Activated T-cell treated with anti-CD3 and anti-CD28 coated beads, Interleukin-2, amount 50 U/mL, for 24 hours (primary cell): ENCODE results near the gene THEM5.
A peak's percentile ranks its signal among the peaks of the same experiment; 100 is the strongest.

Source experiments
- DNase-seq: peaks from one replicate; pipeline ENCODE4 v3.0.0-alpha.2; 2020
- H3K27ac Mint-ChIP-seq: 2 replicates; pipeline ENCODE4 v1.8.0; 2020; ENCODE audit warnings: mild to moderate bottlenecking, mixed read lengths
- H3K27me3 Mint-ChIP-seq: 2 replicates; pipeline ENCODE4 v1.8.0; 2020; ENCODE audit warnings: mixed read lengths
- H3K36me3 Mint-ChIP-seq: 2 replicates; pipeline ENCODE4 v1.8.0; 2020; ENCODE audit warnings: low read depth, mixed read lengths
- H3K4me1 Mint-ChIP-seq: 2 replicates; pipeline ENCODE4 v1.8.0; 2020; ENCODE audit warnings: low read depth, mixed read lengths
- H3K4me3 Mint-ChIP-seq: 2 replicates; pipeline ENCODE4 v1.8.0; 2020; ENCODE audit warnings: mild to moderate bottlenecking, moderate library complexity, mixed read lengths
- H3K9me3 Mint-ChIP-seq: 2 replicates; pipeline ENCODE4 v1.8.0; 2020; ENCODE audit warnings: mixed read lengths

Gene THEM5

GRCh38 chr1:151828921-151829320 lies 24.6 kb downstream of the THEM5 start:
- Mint-ChIP-seq H3K36me3 (no peaks in the 10 kb centered on the region), H3K4me1 (peaks cover 80% of the 10 kb centered on the region), H3K4me3 (peak overlapping the region; percentile 23), H3K27me3 (no peaks in the 10 kb centered on the region), H3K27ac (peak overlapping the region; percentile 53), H3K9me3 (no peaks in the 10 kb centered on the region)
- DNase-seq: no peak

GRCh38 chr1:151827853-151828252 lies 25.7 kb downstream of the THEM5 start:
- H3K27ac Mint-ChIP-seq: peak overlapping the region; percentile 69
- H3K27me3 Mint-ChIP-seq: no peaks in the 10 kb centered on the region
- no peaks in the 10 kb centered on the region for H3K9me3 Mint-ChIP-seq
- H3K36me3 Mint-ChIP-seq: no peaks in the 10 kb centered on the region
- H3K4me3 Mint-ChIP-seq: peak overlapping the region; percentile 34
- peaks cover 77% of the 10 kb centered on the region for H3K4me1 Mint-ChIP-seq
- no peak for DNase-seq

- Mint-ChIP-seq H3K4me3 (peak overlapping the region; percentile 69), H3K4me1 (peaks cover 81% of the 10 kb centered on the region), H3K9me3 (no peaks in the 10 kb centered on the region), H3K27me3 (no peaks in the 10 kb centered on the region), H3K27ac (peak overlapping the region; percentile 76), H3K36me3 (no peaks in the 10 kb centered on the region)
- peak; percentile 62 for DNase-seq
These were observed 27.5 kb downstream of the THEM5 start for GRCh38 chr1:151825751-151826660.

- peak overlapping the region; percentile 54 for H3K27ac Mint-ChIP-seq
- H3K27me3 Mint-ChIP-seq: no peaks in the 10 kb centered on the region
- H3K9me3 Mint-ChIP-seq: no peaks in the 10 kb centered on the region
- peak overlapping the region; percentile 69 for H3K4me3 Mint-ChIP-seq
- no peaks in the 10 kb centered on the region for H3K36me3 Mint-ChIP-seq
- H3K4me1 Mint-ChIP-seq: peaks cover 82% of the 10 kb centered on the region
- no peak for DNase-seq
These were observed 28.3 kb downstream of the THEM5 start for GRCh38 chr1:151825204-151825603.

DNA sequence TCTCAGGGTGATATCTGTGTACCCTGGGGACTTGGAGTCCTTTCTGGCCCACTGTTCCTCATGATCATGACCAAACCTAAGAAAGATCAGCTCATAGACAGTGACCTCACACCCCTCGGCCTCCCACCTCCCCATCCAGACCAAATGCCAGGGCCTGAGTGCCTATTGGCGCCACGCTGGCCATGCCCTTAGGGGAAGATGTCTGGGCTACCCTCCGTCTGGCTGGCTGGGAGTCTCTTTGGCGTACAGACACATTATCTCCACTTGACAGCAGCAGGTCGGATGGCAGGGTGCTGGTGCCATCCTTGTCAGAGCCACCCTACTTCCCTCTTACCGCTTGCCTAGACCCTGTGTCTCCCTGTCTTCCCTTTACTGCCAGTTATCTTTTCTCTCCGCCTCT lies 30.3 kb downstream of the THEM5 start:
- peaks cover 73% of the 10 kb centered on the region for H3K4me1 Mint-ChIP-seq
- no peaks in the 10 kb centered on the region for H3K36me3 Mint-ChIP-seq
- peak overlapping the region; percentile 4 for H3K27ac Mint-ChIP-seq

GRCh38 chr1:151822404-151822803 lies 31.1 kb downstream of the THEM5 start:
- H3K4me3 Mint-ChIP-seq: peak overlapping the region; percentile 69
- peak overlapping the region; percentile 69 for H3K27ac Mint-ChIP-seq
- no peaks in the 10 kb centered on the region for H3K9me3 Mint-ChIP-seq
- peaks cover 71% of the 10 kb centered on the region for H3K4me1 Mint-ChIP-seq
- peak; percentile 69 for DNase-seq
- no peaks in the 10 kb centered on the region for H3K36me3 Mint-ChIP-seq
- H3K27me3 Mint-ChIP-seq: no peaks in the 10 kb centered on the region

More for the DNA sequence above, 30.3 kb downstream of the THEM5 start:
- Mint-ChIP-seq H3K9me3 (no peaks in the 10 kb centered on the region), H3K4me3 (peak overlapping the region; percentile 69), H3K27me3 (no peaks in the 10 kb centered on the region)
- DNase-seq: no peak

- H3K27me3 Mint-ChIP-seq: no peaks in the 10 kb centered on the region
- H3K36me3 Mint-ChIP-seq: no peaks in the 10 kb centered on the region
- no peaks in the 10 kb centered on the region for H3K9me3 Mint-ChIP-seq
- peaks cover 70% of the 10 kb centered on the region for H3K4me1 Mint-ChIP-seq
- DNase-seq: no peak
- H3K27ac Mint-ChIP-seq: peak overlapping the region; percentile 75
- peak overlapping the region; percentile 36 for H3K4me3 Mint-ChIP-seq
These were observed 32.6 kb downstream of the THEM5 start for GRCh38 chr1:151820940-151821339.

- Mint-ChIP-seq H3K4me3 (peak overlapping the region; percentile 36), H3K27ac (peak overlapping the region; percentile 75), H3K27me3 (no peaks in the 10 kb centered on the region), H3K9me3 (no peaks in the 10 kb centered on the region), H3K36me3 (no peaks in the 10 kb centered on the region), H3K4me1 (peaks cover 71% of the 10 kb centered on the region)
- DNase-seq: no peak
These were observed 33.4 kb downstream of the THEM5 start for GRCh38 chr1:151819976-151820623.

- no peaks in the 10 kb centered on the region for H3K27me3 Mint-ChIP-seq
These were observed 34.2 kb downstream of the THEM5 start for GRCh38 chr1:151819227-151819835.

DNA sequence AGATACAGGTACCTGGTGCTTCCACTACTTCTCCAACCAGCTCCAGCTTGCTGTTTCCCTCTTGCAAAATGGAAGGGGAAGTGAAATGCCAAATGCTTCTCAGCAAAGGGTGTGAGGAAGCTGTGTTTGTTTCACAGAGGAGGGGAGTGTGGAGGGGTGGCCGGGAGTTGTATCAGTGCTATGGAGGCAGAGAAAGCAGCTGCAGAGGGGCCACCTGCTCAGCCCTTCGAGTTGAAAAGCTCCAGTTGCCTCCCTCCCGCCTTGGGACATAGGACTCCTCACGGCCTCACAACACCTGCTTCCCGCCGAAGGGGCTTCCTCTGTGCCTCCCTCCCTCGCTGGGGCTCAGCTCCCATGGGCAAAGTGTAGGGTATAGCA lies 36.2 kb downstream of the THEM5 start:
- no peak overlapping the region for H3K4me3 Mint-ChIP-seq
- no peak for DNase-seq
- peaks cover 64% of the 10 kb centered on the region for H3K4me1 Mint-ChIP-seq
- H3K27me3 Mint-ChIP-seq: no peaks in the 10 kb centered on the region
- no peaks in the 10 kb centered on the region for H3K36me3 Mint-ChIP-seq
- H3K27ac Mint-ChIP-seq: peak overlapping the region; percentile 23
- no peaks in the 10 kb centered on the region for H3K9me3 Mint-ChIP-seq

More at GRCh38 chr1:151819227-151819835, 34.2 kb downstream of the THEM5 start:
- Mint-ChIP-seq H3K36me3 (no peaks in the 10 kb centered on the region), H3K9me3 (no peaks in the 10 kb centered on the region), H3K4me1 (peaks cover 72% of the 10 kb centered on the region), H3K4me3 (no peak overlapping the region), H3K27ac (peak overlapping the region; percentile 75)
- DNase-seq: no peak

DNA sequence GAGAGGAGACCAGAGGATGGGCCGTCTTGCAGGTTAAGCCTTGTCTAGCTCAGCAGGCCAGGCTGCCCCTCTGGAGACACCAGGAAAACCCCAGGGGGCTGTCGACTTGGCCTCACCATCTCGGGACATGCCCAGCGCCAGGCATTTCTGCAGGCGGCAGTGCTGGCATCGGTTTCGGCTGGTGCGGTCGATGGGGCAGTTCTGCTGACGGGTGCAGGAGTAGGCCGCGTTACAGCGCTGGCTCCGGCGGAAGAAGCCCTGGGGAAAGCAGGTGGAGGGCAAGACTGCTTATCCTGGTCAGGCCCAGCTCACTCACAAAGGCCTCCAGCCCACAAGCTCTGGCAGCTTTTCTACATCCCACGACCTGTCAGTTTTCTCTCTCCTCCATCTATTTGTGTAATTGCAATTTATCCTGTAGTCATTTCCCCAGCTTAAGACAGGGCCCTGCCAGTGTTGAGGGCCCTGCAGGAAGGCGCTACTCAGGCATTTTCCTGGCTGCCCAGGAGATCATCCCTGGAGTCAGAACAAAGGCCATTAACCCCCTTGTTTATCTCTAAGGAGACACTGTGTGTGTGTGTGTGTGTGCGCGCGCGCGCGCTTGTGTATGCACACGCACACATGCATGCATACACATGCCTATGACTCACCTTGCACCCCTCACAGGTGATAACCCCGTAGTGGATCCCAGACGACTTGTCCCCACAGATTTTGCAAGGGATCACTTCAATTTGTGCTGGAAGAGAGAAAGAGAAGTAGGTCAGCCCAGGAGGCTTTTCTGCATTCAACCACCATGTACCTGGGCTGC lies 36.8 kb downstream of the THEM5 start:
- H3K4me1 Mint-ChIP-seq: peaks cover 59% of the 10 kb centered on the region

GRCh38 chr1:151815716-151816327 lies 37.7 kb downstream of the THEM5 start:
- DNase-seq: no peak
- no peaks in the 10 kb centered on the region for H3K36me3 Mint-ChIP-seq

More for the DNA sequence above, 36.8 kb downstream of the THEM5 start:
- Mint-ChIP-seq H3K27me3 (no peaks in the 10 kb centered on the region), H3K4me3 (no peak overlapping the region), H3K9me3 (no peaks in the 10 kb centered on the region), H3K27ac (no peak overlapping the region), H3K36me3 (no peaks in the 10 kb centered on the region)
- no peak for DNase-seq

GRCh38 chr1:151814971-151815545 lies 38.5 kb downstream of the THEM5 start:
- H3K9me3 Mint-ChIP-seq: no peaks in the 10 kb centered on the region
- H3K4me3 Mint-ChIP-seq: no peak overlapping the region
- peaks cover 42% of the 10 kb centered on the region for H3K4me1 Mint-ChIP-seq
- H3K27me3 Mint-ChIP-seq: no peaks in the 10 kb centered on the region
- DNase-seq: no peak
- no peaks in the 10 kb centered on the region for H3K36me3 Mint-ChIP-seq
- H3K27ac Mint-ChIP-seq: peak overlapping the region; percentile 45

More at GRCh38 chr1:151815716-151816327, 37.7 kb downstream of the THEM5 start:
- Mint-ChIP-seq H3K27me3 (no peaks in the 10 kb centered on the region), H3K4me1 (peaks cover 50% of the 10 kb centered on the region), H3K4me3 (no peak overlapping the region), H3K27ac (peak overlapping the region; percentile 27), H3K9me3 (no peaks in the 10 kb centered on the region)
